Activated T-cell treated with anti-CD3 and anti-CD28 coated beads for 48 hours (primary cell): ENCODE results near the gene ZNF214.

Experiments used
- DNase-seq: peaks from one replicate; pipeline ENCODE4 v3.0.0-alpha.2; 2020; ENCODE audit warnings: low read depth

Gene ZNF214

GRCh38 chr11:7020183-7020917 lies at the start of gene ZNF214, which contains the start of gene NLRP14:
TSS of gene ZNF214 (minus strand) at chr11:7020346. CDS start at chr11:7002835, 17,511 bp downstream.
TSS of gene NLRP14 (plus strand) at chr11:7020479. CDS start at chr11:7038587, 18,108 bp downstream.
- no peak for DNase-seq

- no peak for DNase-seq
Measured at GRCh38 chr11:7062534-7062933, 42.4 kb upstream of the ZNF214 start.

- DNase-seq: no peak
Measured at GRCh38 chr11:7060868-7061267, 40.7 kb upstream of the ZNF214 start.

GRCh38 chr11:7057641-7058040 lies 37.5 kb upstream of the ZNF214 start:
- no peak for DNase-seq

GRCh38 chr11:7056828-7057513 lies 36.8 kb upstream of the ZNF214 start:
- DNase-seq: no peak

- no peak for DNase-seq
Measured at GRCh38 chr11:7050191-7050590, 30.0 kb upstream of the ZNF214 start.

GRCh38 chr11:7046474-7047175 lies 26.5 kb upstream of the ZNF214 start:
- DNase-seq: no peak

GRCh38 chr11:7034019-7034418 lies 13.9 kb upstream of the ZNF214 start:
- no peak for DNase-seq

GRCh38 chr11:7032692-7033091 lies 12.5 kb upstream of the ZNF214 start:
- DNase-seq: no peak

- DNase-seq: no peak
Measured at GRCh38 chr11:7031471-7031871, 11.3 kb upstream of the ZNF214 start.

- no peak for DNase-seq
Measured at GRCh38 chr11:7030836-7031235, 10.7 kb upstream of the ZNF214 start.

- no peak for DNase-seq
Measured at GRCh38 chr11:7028141-7028540, 8.0 kb upstream of the ZNF214 start.

- no peak for DNase-seq
Measured at GRCh38 chr11:7021318-7021717, 1.2 kb upstream of the ZNF214 start.

- no peak for DNase-seq
Measured at GRCh38 chr11:7019500-7020182, 505 bp downstream of the ZNF214 start.

- DNase-seq: no peak
Measured at GRCh38 chr11:7016011-7016410, 4.1 kb downstream of the ZNF214 start.

GRCh38 chr11:7014118-7014517 lies 6.0 kb downstream of the ZNF214 start:
- no peak for DNase-seq

GRCh38 chr11:7004482-7004881 lies 15.7 kb downstream of the ZNF214 start:
- DNase-seq: no peak

- no peak for DNase-seq
Measured at GRCh38 chr11:6995703-6996102, 24.4 kb downstream of the ZNF214 start.

- no peak for DNase-seq
Measured at GRCh38 chr11:6992457-6993417, 27.4 kb downstream of the ZNF214 start.

GRCh38 chr11:6992026-6992425 lies 28.1 kb downstream of the ZNF214 start:
- no peak for DNase-seq

GRCh38 chr11:6991227-6991626 lies 28.9 kb downstream of the ZNF214 start:
- no peak for DNase-seq
